ENCODE data around the gene AFDN. TPM values are rescaled to one million over a fixed set of nuclear protein-coding genes. Genes with fewer than 3 reads are reported as not detected.

The AFDN gene
- total and polyA plus RNA-seq, 2 experiments from 2014 or later: 66.9 to 200 TPM

DNA sequence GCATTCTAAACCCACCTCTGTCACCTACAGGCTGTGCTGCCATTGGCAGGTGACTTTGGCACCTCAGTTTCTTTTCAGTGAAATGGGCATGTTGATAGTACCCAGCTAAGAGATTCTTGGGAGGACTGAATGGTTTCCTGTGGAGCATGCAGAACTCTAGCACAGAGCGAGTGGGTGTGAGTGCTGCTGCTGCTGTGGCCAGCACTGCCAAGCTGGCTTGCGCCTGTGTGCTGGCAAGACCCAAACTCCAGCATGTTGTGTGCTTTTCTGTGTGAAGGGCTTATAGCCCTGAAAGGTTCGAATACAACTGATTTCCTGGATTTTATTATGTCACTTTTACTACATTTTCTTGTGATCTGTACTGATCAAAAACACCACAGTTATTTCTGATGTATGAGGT is 92.6 kb downstream of the AFDN start:
- Histone ChIP-seq H3K27me3 (ENCODE audit: insufficient read depth) (no peaks in the 10 kb centered on the region), H4K20me1 (replicated peaks; ENCODE audit: insufficient read depth) (no peaks in the 10 kb centered on the region), H3K36me3 (ENCODE audit: insufficient read depth) (peaks cover 47% of the 10 kb centered on the region), H3K4me3 (no peak overlapping the region), H3K27ac (ENCODE audit: low read depth) (no peak overlapping the region), H3K9me2 (ENCODE audit: insufficient read depth) (no peaks in the 10 kb centered on the region), H3K4me1 (ENCODE audit: insufficient read depth) (no peaks in the 10 kb centered on the region), H3K4me2 (no peak overlapping the region), H2AFZ (no peak overlapping the region), H3F3A (replicated peaks; ENCODE audit: low read depth) (no peaks in the 10 kb centered on the region), H3K79me2 (replicated peaks; ENCODE audit: insufficient read depth) (no peaks in the 10 kb centered on the region; the same call in 1 of the 2 replicates)
- Mint-ChIP-seq H3K9me3 (no peaks in the 10 kb centered on the region), H3K27ac (no peak overlapping the region), H3K4me1 (no peaks in the 10 kb centered on the region), H3K4me3 (no peak overlapping the region), H3K36me3 (ENCODE audit: low read depth) (peaks cover 57% of the 10 kb centered on the region), H3K27me3 (ENCODE audit: insufficient read depth, low read depth, poor library complexity) (no peaks in the 10 kb centered on the region)
- ATAC-seq: no peak
- DNase-seq (ENCODE audit: low spot score): no peak
- TF ChIP-seq NANOG (IDR thresholded peaks at IDR 0.05; ENCODE audit: borderline replicate concordance) (no peak), STAT1 (IDR thresholded peaks at IDR 0.05; ENCODE audit: unreplicated experiment) (no peak), POLR2AphosphoS5 (IDR thresholded peaks at IDR 0.05; ENCODE audit: low read depth) (no peak), EZH2phosphoT487 (IDR thresholded peaks at IDR 0.05; ENCODE audit: unreplicated experiment) (no peak), ZNF331 (CRISPR knock-in tag; IDR thresholded peaks at IDR 0.05; ENCODE audit: low read depth) (no peak), JUNB (IDR thresholded peaks at IDR 0.05; ENCODE audit: unreplicated experiment) (no peak), EZH2 (IDR thresholded peaks at IDR 0.05; ENCODE audit: low read depth, unreplicated experiment) (no peak), ZNF114 (CRISPR knock-in tag; IDR thresholded peaks at IDR 0.05) (no peak), CREB1 (CRISPR knock-in tag; IDR thresholded peaks at IDR 0.05; ENCODE audit: low read depth) (no peak)
- TF ChIP-seq, protein P1, sequence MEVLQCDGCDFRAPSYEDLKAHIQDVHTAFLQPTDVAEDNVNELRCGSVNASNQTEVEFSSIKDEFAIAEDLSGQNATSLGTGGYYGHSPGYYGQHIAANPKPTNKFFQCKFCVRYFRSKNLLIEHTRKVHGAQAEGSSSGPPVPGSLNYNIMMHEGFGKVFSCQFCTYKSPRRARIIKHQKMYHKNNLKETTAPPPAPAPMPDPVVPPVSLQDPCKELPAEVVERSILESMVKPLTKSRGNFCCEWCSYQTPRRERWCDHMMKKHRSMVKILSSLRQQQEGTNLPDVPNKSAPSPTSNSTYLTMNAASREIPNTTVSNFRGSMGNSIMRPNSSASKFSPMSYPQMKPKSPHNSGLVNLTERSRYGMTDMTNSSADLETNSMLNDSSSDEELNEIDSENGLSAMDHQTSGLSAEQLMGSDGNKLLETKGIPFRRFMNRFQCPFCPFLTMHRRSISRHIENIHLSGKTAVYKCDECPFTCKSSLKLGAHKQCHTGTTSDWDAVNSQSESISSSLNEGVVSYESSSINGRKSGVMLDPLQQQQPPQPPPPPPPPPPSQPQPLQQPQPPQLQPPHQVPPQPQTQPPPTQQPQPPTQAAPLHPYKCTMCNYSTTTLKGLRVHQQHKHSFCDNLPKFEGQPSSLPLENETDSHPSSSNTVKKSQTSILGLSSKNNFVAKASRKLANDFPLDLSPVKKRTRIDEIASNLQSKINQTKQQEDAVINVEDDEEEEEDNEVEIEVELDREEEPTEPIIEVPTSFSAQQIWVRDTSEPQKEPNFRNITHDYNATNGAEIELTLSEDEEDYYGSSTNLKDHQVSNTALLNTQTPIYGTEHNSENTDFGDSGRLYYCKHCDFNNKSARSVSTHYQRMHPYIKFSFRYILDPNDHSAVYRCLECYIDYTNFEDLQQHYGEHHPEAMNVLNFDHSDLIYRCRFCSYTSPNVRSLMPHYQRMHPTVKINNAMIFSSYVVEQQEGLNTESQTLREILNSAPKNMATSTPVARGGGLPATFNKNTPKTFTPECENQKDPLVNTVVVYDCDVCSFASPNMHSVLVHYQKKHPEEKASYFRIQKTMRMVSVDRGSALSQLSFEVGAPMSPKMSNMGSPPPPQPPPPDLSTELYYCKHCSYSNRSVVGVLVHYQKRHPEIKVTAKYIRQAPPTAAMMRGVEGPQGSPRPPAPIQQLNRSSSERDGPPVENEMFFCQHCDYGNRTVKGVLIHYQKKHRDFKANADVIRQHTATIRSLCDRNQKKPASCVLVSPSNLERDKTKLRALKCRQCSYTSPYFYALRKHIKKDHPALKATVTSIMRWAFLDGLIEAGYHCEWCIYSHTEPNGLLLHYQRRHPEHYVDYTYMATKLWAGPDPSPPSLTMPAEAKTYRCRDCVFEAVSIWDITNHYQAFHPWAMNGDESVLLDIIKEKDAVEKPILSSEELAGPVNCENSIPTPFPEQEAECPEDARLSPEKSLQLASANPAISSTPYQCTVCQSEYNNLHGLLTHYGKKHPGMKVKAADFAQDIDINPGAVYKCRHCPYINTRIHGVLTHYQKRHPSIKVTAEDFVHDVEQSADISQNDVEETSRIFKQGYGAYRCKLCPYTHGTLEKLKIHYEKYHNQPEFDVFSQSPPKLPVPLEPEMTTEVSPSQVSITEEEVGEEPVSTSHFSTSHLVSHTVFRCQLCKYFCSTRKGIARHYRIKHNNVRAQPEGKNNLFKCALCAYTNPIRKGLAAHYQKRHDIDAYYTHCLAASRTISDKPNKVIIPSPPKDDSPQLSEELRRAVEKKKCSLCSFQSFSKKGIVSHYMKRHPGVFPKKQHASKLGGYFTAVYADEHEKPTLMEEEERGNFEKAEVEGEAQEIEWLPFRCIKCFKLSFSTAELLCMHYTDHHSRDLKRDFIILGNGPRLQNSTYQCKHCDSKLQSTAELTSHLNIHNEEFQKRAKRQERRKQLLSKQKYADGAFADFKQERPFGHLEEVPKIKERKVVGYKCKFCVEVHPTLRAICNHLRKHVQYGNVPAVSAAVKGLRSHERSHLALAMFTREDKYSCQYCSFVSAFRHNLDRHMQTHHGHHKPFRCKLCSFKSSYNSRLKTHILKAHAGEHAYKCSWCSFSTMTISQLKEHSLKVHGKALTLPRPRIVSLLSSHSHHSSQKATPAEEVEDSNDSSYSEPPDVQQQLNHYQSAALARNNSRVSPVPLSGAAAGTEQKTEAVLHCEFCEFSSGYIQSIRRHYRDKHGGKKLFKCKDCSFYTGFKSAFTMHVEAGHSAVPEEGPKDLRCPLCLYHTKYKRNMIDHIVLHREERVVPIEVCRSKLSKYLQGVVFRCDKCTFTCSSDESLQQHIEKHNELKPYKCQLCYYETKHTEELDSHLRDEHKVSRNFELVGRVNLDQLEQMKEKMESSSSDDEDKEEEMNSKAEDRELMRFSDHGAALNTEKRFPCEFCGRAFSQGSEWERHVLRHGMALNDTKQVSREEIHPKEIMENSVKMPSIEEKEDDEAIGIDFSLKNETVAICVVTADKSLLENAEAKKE (CRISPR knock-in tag; IDR thresholded peaks at IDR 0.05): no peak
- TF ChIP-seq, protein P2, sequence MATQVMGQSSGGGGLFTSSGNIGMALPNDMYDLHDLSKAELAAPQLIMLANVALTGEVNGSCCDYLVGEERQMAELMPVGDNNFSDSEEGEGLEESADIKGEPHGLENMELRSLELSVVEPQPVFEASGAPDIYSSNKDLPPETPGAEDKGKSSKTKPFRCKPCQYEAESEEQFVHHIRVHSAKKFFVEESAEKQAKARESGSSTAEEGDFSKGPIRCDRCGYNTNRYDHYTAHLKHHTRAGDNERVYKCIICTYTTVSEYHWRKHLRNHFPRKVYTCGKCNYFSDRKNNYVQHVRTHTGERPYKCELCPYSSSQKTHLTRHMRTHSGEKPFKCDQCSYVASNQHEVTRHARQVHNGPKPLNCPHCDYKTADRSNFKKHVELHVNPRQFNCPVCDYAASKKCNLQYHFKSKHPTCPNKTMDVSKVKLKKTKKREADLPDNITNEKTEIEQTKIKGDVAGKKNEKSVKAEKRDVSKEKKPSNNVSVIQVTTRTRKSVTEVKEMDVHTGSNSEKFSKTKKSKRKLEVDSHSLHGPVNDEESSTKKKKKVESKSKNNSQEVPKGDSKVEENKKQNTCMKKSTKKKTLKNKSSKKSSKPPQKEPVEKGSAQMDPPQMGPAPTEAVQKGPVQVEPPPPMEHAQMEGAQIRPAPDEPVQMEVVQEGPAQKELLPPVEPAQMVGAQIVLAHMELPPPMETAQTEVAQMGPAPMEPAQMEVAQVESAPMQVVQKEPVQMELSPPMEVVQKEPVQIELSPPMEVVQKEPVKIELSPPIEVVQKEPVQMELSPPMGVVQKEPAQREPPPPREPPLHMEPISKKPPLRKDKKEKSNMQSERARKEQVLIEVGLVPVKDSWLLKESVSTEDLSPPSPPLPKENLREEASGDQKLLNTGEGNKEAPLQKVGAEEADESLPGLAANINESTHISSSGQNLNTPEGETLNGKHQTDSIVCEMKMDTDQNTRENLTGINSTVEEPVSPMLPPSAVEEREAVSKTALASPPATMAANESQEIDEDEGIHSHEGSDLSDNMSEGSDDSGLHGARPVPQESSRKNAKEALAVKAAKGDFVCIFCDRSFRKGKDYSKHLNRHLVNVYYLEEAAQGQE (IDR thresholded peaks at IDR 0.05; ENCODE audit: unreplicated experiment): no peak
- TF ChIP-seq, protein P3, sequence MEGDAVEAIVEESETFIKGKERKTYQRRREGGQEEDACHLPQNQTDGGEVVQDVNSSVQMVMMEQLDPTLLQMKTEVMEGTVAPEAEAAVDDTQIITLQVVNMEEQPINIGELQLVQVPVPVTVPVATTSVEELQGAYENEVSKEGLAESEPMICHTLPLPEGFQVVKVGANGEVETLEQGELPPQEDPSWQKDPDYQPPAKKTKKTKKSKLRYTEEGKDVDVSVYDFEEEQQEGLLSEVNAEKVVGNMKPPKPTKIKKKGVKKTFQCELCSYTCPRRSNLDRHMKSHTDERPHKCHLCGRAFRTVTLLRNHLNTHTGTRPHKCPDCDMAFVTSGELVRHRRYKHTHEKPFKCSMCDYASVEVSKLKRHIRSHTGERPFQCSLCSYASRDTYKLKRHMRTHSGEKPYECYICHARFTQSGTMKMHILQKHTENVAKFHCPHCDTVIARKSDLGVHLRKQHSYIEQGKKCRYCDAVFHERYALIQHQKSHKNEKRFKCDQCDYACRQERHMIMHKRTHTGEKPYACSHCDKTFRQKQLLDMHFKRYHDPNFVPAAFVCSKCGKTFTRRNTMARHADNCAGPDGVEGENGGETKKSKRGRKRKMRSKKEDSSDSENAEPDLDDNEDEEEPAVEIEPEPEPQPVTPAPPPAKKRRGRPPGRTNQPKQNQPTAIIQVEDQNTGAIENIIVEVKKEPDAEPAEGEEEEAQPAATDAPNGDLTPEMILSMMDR (conservative IDR thresholded peaks at IDR 0.05; ENCODE audit: low read depth in 2 of 2): no peak
- TF ChIP-seq, protein P4, sequence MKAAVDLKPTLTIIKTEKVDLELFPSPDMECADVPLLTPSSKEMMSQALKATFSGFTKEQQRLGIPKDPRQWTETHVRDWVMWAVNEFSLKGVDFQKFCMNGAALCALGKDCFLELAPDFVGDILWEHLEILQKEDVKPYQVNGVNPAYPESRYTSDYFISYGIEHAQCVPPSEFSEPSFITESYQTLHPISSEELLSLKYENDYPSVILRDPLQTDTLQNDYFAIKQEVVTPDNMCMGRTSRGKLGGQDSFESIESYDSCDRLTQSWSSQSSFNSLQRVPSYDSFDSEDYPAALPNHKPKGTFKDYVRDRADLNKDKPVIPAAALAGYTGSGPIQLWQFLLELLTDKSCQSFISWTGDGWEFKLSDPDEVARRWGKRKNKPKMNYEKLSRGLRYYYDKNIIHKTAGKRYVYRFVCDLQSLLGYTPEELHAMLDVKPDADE (IDR thresholded peaks at IDR 0.05): no peak
